Right renal cortex interstitium (tissue), 3 donors: ENCODE results near the gene GUCY1A2. TPM values are rescaled to one million over a fixed set of nuclear protein-coding genes. Genes with fewer than 3 reads are reported as not detected.

Experiments used
- DNase-seq, 3 donors: peaks; one replicate each; pipeline ENCODE4 v3.0.0-alpha.2; 2013; ENCODE audit warnings: low read depth in 3 of 3, low spot score in 2 of 3
- polyA plus RNA-seq, 3 donors: library from polyadenylated mRNA; unstranded; fragments of 120-200 nt; gene quantifications; one replicate each; pipeline ENCODE4 v1.2.1, GENCODE V29; 2013; ENCODE audit not compliant: insufficient read length in 3 of 3

GUCY1A2 gene
- polyA plus RNA-seq, 3 donors: 2.8 to 3.3 (median 3.0) TPM

DNA sequence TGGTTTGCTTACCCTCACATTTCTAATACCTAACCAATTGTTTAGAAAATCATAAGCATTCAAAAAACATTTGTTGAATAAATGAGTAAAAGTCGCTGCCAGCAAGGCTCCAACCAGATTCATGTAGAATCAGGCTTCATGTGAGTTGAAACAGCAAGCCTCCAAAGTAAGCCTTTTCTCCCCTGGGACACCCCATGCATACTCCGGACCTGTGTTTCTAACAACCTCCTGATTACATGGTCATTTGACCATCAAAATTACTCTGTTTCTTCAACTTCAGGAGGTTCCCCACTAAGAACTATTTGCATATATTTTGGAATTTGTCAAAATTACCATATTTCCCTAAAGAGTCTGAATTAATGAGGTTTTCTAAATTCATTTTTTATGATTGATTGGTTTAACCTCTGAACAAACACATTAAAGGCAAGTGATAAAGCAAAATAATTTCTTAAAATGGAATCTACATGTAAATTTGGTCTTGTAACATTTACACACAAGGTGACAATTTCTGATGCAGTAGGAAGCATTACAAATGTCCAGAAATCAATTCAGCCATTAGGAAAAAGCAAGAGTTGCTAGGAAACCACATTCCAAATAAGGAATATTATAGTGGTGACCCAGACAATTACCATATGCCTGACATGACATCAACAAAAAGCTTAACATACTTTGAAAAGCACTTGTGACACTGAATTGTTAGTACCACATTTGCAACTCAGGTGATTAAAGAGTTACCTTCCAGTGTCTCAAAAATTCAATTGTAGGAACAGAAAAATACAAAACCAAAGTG is 252.6 kb downstream of the GUCY1A2 start:
- DNase-seq: no peak

- no peak for DNase-seq
Observed at GRCh38 chr11:106763501-106763900, 254.8 kb downstream of the GUCY1A2 start.

DNA sequence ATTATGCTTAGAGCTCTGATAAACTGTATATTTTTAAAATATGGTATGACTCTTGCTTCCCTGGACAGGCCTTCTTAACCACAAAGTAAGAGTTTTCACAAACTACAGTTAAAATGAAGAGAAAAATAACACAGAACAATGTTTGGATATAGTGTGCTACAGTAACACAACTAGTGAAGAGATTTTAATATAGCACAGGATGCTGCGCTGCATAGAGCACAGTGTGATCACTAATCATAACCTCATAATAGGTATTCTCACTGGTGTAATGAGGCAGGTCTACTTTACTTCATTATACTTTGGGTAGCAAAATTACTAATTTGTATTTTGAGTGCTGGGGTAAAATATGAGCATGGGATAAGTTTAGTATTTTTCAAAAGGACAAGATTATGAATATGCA is 256.5 kb downstream of the GUCY1A2 start:
- DNase-seq: no peak

DNA sequence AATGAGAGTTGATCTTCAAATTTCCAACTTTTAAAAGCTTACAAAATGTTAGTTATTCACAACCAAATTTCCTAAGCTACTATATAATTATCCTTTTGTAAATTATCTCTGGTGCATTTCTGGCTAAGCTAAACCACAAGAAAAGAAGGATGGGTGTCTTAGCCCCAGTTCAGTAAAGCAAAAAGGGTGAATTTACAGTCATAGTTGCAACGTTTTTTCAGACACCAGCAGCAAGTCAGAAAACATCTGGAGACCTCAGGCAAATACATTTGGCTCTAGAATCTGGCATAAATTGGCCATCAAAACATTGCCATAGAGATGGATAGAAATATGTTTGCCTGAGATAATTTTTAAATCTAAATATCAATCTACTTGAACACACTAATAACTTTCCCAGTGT is 257.0 kb downstream of the GUCY1A2 start:
- no peak for DNase-seq

- DNase-seq: no peak
Observed at GRCh38 chr11:106748059-106748458, 270.2 kb downstream of the GUCY1A2 start.

GRCh38 chr11:106745941-106746340 is 272.3 kb downstream of the GUCY1A2 start:
- no peak for DNase-seq

DNA sequence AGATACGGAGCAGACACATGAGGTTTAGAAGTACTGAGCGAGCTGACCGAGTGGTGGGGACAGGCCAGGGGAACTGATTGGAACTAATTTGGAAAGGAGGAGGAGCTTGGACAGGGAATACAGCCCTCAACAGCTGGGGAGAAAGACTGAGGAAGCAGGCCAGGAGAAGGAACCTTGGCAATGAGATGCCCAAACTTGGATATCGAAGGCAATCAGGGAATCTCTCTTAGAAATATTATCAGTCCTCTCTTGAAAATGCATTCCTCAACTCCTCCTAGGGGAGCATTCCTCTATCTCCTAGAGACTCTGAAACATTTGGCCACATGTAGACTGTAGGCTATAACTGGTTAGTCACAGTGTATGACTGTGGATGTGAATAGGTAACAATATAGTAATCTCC is 284.6 kb downstream of the GUCY1A2 start:
- DNase-seq: no peak

DNA sequence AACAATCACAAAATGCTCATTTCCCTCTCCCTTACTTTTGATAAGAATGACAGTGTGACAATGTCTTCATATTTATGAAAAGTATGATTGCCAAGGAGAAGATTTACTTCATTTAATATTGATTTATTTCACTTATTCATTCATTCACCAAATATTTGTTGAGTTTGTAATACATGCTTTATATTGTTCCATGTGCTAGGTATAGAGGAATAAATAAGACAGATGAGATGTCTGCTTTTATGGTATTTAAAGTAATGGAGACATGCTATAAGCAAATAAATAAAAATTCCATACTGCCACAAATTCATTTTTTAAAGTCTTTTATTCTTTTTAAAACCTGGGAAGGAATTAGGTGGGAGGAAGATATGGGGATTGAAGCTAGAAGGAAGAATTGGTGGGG is 289.4 kb downstream of the GUCY1A2 start:
- no peak for DNase-seq

DNA sequence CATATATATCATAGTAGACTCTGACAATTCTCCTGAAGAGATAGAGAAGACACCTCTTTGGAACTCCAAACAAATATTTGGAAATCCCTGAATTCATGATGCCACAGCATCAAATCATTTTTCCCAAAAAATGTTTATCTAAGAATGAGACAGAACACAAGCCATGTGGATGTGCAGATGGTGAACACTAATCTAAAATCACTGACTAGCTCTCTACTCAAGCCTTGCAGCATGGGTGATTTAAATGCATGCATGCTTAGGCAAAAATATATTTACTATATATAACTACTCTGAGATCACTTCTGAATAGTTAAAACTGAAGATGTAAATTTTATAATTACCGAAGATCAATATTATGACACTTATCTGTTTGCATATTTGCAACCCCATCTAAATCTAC is 289.9 kb downstream of the GUCY1A2 start:
- no peak for DNase-seq

- DNase-seq: no peak
Observed at GRCh38 chr11:106727256-106727655, 291.0 kb downstream of the GUCY1A2 start.

- no peak for DNase-seq
Observed at GRCh38 chr11:106724293-106724892, 293.9 kb downstream of the GUCY1A2 start.

- no peak for DNase-seq
Observed at GRCh38 chr11:106723071-106723470, 295.2 kb downstream of the GUCY1A2 start.

DNA sequence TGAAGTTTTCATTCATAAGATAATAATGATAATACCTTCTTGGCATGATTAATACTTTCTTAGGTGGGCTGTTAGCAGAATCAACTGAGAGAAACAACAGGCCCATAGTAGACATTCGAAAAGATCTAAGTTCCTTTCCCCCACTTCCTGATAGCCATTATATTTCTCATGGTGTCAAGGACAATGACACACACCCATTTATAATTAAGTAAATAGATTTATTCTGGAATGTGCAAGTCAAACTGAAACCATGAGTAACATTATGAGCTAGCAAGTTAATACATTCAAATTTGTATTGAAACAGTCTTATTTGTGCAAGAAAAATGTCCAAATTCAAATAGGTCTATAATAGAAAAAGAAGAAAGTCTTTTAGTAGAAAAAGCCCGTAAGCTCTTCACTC is 301.1 kb downstream of the GUCY1A2 start:
- no peak for DNase-seq

DNA sequence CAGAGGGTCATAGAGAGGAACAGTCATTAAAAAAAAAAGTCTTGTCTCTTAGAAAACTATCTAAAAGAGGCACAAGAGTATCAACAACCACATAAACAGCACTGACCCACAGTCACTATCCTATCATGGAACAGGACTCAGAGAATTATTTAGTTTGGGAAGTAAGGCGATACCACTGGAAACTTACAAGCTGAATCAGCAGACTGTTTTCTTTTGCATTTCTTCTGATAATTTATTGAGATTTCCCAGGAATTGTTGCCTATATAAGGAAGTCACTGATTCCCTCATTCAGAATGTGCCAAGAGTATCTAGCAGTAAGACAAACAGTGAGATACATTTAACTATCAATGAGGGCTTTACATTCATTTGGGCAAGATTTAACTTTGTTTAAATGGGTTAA is 304.1 kb downstream of the GUCY1A2 start:
- DNase-seq: no peak

GRCh38 chr11:106708348-106708747 is 309.9 kb downstream of the GUCY1A2 start:
- DNase-seq: no peak

DNA sequence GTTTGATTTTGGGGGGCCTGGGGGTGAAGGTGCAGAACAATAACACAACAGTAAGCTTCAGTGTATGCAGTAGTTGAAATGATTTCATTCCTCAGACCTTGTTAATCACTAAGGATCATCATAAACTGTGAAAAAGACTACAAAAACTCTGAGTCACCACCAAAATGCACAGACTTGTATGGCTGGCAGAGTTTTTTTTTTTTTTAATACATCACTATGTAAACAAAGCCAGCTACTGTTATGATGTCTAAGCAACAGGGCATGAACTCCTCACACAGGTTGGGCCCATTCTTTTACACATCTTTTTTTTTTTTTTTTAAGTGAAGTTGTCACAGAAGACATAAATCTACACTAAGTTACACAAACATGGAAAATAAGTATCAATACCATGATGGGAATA is 311.9 kb downstream of the GUCY1A2 start:
- DNase-seq: no peak

GRCh38 chr11:106702805-106703204 is 315.5 kb downstream of the GUCY1A2 start:
- DNase-seq: no peak

GRCh38 chr11:106697058-106697457 is 321.2 kb downstream of the GUCY1A2 start:
- DNase-seq: no peak

GRCh38 chr11:106695506-106695905 is 322.8 kb downstream of the GUCY1A2 start:
- DNase-seq: no peak

GRCh38 chr11:106694501-106694900 is 323.8 kb downstream of the GUCY1A2 start:
- DNase-seq: no peak

- DNase-seq: no peak
Observed at GRCh38 chr11:106691807-106692365, 326.4 kb downstream of the GUCY1A2 start.

DNA sequence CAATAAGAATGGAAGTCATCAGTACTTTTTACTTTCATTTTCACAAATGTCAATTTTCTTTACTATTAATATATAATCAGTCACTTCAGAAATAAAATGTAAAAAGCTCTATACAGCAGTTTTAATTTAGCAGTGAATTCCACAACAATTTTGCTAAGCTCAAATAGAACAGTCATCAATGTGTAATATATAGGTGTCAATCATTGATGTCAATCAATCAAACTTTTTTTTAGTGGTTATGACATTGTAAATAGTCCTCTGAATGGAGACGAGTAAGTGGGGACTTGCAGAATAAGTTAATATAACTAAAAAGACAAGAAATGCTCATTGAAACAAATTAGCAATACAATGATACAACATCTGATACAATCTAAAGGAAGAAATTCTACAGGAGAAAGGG is 327.4 kb downstream of the GUCY1A2 start:
- DNase-seq: no peak
